ENCODE measurements around the gene MPP3. TPM values are rescaled to one million over a fixed set of nuclear protein-coding genes. Genes with fewer than 3 reads are reported as not detected.
A peak's percentile ranks its signal among the peaks of the same experiment; 100 is the strongest.
"Not testable (repeated sequence)": the region's sequence is repeated elsewhere in the genome, so short reads cannot be mapped to it uniquely, and the experiment has no call there.

Gene MPP3
- total RNA-seq, 1 experiment from 2014 or later = 34.3 TPM

DNA sequence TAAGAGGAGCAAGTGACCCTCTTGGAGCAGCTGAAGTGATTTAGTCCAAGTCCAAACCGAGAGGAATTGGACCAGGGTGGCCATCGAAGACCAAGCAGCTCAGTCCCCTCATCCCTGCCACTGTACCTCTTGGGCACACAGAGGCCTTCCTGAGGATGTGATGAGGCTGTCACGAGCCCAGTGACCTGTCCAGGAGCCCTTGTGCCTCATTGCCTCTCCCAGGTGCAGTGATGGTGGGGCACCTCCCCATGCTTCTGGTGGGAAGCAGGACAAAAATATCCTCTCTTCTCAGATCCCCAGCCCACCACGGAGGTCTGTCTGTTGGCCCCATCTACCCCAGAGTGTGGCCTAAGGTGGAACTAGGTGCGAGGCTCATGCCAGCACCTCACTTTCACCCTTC is 11.3 kb upstream of the MPP3 start:
- H3K4me3 ChIP-seq (ENCODE audit: low read length) = no peak overlapping the region
- POLR2A ChIA-PET (ENCODE audit: unreplicated experiment) = no interaction called here
- no peak for DNase-seq
- no peak overlapping the region for H3K27ac ChIP-seq (ENCODE audit: low read length)
- no peak overlapping the region for H2AFZ ChIP-seq (ENCODE audit: low read length)
- no peaks in the 10 kb centered on the region for H3K9me2 ChIP-seq (replicated peaks; ENCODE audit: low read length)
- H3F3A ChIP-seq (ENCODE audit: low read length, unreplicated experiment) = peaks cover 1% of the 10 kb centered on the region
- no peak for TF ChIP-seq EZH2phosphoT487 (IDR thresholded peaks at IDR 0.05; ENCODE audit: borderline replicate concordance, low read length)
- TF ChIP-seq, protein P1, sequence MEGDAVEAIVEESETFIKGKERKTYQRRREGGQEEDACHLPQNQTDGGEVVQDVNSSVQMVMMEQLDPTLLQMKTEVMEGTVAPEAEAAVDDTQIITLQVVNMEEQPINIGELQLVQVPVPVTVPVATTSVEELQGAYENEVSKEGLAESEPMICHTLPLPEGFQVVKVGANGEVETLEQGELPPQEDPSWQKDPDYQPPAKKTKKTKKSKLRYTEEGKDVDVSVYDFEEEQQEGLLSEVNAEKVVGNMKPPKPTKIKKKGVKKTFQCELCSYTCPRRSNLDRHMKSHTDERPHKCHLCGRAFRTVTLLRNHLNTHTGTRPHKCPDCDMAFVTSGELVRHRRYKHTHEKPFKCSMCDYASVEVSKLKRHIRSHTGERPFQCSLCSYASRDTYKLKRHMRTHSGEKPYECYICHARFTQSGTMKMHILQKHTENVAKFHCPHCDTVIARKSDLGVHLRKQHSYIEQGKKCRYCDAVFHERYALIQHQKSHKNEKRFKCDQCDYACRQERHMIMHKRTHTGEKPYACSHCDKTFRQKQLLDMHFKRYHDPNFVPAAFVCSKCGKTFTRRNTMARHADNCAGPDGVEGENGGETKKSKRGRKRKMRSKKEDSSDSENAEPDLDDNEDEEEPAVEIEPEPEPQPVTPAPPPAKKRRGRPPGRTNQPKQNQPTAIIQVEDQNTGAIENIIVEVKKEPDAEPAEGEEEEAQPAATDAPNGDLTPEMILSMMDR (conservative IDR thresholded peaks at IDR 0.05; ENCODE audit: low read depth, low read length) = no peak
- CTCF ChIA-PET = no interaction called here
- H3K9me3 ChIP-seq (ENCODE audit: low read length) = no peaks in the 10 kb centered on the region
- no peaks in the 10 kb centered on the region for H3K27me3 ChIP-seq (ENCODE audit: low read length)
- H4K20me1 ChIP-seq (ENCODE audit: low read length) = no peaks in the 10 kb centered on the region
- H3K79me2 ChIP-seq (ENCODE audit: low read length) = no peaks in the 10 kb centered on the region
- H3K9ac ChIP-seq (ENCODE audit: low read length) = no peak overlapping the region
- no peak overlapping the region for H3K4me2 ChIP-seq (ENCODE audit: low read length)
- peaks cover 35% of the 10 kb centered on the region for H3K4me1 ChIP-seq (ENCODE audit: insufficient read depth, low read length)
- no TSS peak for BruUV-seq (replicated peaks)
- H3K36me3 ChIP-seq (ENCODE audit: low read depth, low read length) = no peaks in the 10 kb centered on the region
- no peak for ATAC-seq
- intact Hi-C loops (cut with micrococcal nuclease) = no loop called here

DNA sequence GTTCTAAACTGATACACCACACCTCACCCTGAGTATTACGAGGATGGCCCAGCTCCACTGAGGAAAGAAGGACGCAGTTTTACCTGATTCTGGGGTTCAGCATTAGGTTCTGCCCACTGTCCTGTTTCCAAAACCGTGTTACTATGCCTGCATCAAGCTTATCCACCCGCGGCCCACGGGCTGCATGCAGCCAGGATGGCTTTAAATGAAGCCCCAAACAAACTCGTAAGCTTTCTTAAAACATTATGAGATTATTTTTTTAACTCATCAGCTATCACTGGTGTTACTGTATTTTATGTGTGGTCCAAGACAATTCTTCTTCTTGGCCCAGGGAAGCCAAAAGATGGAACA is 10.0 kb upstream of the MPP3 start:
- H3K79me2 ChIP-seq (ENCODE audit: low read length) = no peaks in the 10 kb centered on the region
- H3F3A ChIP-seq (ENCODE audit: low read length, unreplicated experiment) = peaks cover 4% of the 10 kb centered on the region
- H3K9ac ChIP-seq (ENCODE audit: low read length) = no peak overlapping the region
- H3K27ac ChIP-seq (ENCODE audit: low read length) = no peak overlapping the region
- H3K27me3 ChIP-seq (ENCODE audit: low read length) = no peaks in the 10 kb centered on the region
- H4K20me1 ChIP-seq (ENCODE audit: low read length) = no peaks in the 10 kb centered on the region
- H3K9me3 ChIP-seq (ENCODE audit: low read length) = no peaks in the 10 kb centered on the region
- H3K4me2 ChIP-seq (ENCODE audit: low read length) = peak overlapping the region; percentile 60
- H3K36me3 ChIP-seq (ENCODE audit: low read depth, low read length) = no peaks in the 10 kb centered on the region
- CTCF ChIA-PET = interaction anchor here (0.6 to 0.7 kb wide), 2 partner anchors 53 to 64 kb away, joined by 4 to 5 read pairs; partner anchors contain the start of gene DUSP3
- H3K4me1 ChIP-seq (ENCODE audit: insufficient read depth, low read length) = peaks cover 38% of the 10 kb centered on the region
- H3K9me2 ChIP-seq (replicated peaks; ENCODE audit: low read length) = no peaks in the 10 kb centered on the region
- intact Hi-C loops (cut with micrococcal nuclease) = no loop called here
- TF ChIP-seq, protein P1 (conservative IDR thresholded peaks at IDR 0.05; ENCODE audit: low read depth, low read length) = no peak
- TF ChIP-seq EZH2phosphoT487 (IDR thresholded peaks at IDR 0.05; ENCODE audit: borderline replicate concordance, low read length) (no peak), EZH2 (IDR thresholded peaks at IDR 0.05; ENCODE audit: low read length, unreplicated experiment) (no peak)
- peak overlapping the region; percentile 32 for H3K4me3 ChIP-seq (ENCODE audit: low read length)
- DNase-seq (no peak), ATAC-seq (no peak)
- POLR2A ChIA-PET (ENCODE audit: unreplicated experiment) = no interaction called here
- peak overlapping the region; percentile 53; the same call in 1 of the 2 replicates for H2AFZ ChIP-seq (ENCODE audit: low read length)
- BruUV-seq (replicated peaks) = no TSS peak

DNA sequence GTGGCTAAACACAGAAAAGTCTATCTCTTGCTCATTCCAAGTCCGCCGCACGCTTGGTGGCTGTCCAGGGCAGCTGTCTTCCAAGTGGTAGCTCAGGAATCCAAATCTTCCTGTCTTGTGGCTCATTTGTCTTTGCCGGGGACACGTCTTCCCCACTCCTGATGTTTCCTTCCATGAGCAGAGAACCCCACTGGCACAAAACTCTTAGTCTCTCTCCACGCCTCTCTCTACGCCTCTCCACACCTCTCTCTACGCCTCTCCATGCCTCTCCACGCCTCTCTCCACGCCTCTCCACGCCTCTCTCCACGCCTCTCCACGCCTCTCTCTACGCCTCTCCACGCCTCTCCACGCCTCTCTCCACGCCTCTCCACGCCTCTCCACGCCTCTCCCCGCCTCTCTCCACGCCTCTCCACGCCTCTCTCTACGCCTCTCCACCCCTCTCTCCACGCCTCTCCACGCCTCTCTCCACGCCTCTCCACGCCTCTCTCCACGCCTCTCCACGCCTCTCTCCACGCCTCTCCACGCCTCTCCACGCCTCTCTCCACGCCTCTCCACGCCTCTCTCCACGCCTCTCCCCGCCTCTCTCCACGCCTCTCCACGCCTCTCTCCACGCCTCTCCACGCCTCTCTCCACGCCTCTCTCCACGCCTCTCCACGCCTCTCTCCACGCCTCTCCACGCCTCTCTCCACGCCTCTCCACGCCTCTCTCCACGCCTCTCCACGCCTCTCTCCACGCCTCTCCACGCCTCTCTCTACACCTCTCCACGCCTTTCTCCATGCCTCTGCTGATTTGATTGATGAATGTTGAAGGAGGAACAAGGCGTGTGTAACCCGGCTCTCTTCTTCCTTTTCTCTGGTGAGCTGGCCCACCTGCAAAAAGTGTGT is 9.4 kb upstream of the MPP3 start:
- H3K9ac ChIP-seq (ENCODE audit: low read length); intact Hi-C loops (cut with micrococcal nuclease); H3K27me3 ChIP-seq (ENCODE audit: low read length); H3F3A ChIP-seq (ENCODE audit: low read length, unreplicated experiment); H3K27ac ChIP-seq (ENCODE audit: low read length); H3K9me2 ChIP-seq (replicated peaks; ENCODE audit: low read length); H3K9me3 ChIP-seq (ENCODE audit: low read length); H4K20me1 ChIP-seq (ENCODE audit: low read length); H3K79me2 ChIP-seq (ENCODE audit: low read length); BruUV-seq (replicated peaks); H3K36me3 ChIP-seq (ENCODE audit: low read depth, low read length): not testable (repeated sequence)
- ChIA-PET CTCF (interaction anchor here (0.6 kb wide), 1 partner anchor 24 kb away, joined by 3 read pairs; no protein-coding TSS in a partner anchor), POLR2A (ENCODE audit: unreplicated experiment) (interaction anchor here (0.6 to 0.7 kb wide), 3 partner anchors 64 to 482 kb away, joined by 3 read pairs; no protein-coding TSS in a partner anchor)
- Histone ChIP-seq H3K4me2 (ENCODE audit: low read length) (peak overlapping the region; percentile 69), H2AFZ (ENCODE audit: low read length) (peak overlapping the region; percentile 62), H3K4me1 (ENCODE audit: insufficient read depth, low read length) (peaks cover 38% of the 10 kb centered on the region), H3K4me3 (ENCODE audit: low read length) (peak overlapping the region; percentile 55)
- DNase-seq = peak; percentile 80
- ATAC-seq = peak; percentile 67
